Stimulated activated naive CD4-positive, alpha-beta T cell treated with Interleukin-2 at 50 U/mL for 16 hours (primary cell): Measurements from ENCODE around the gene MYL1.

Source experiments
- DNase-seq: peaks from one replicate; lab custom pipeline; 2025; lab: John Stamatoyannopoulos, UW

Gene MYL1

GRCh38 chr2:210315015-210315788 lies at the start of gene MYL1:
Gene MYL1, minus strand, starts transcription at chr2:210315174. Its CDS starts 132 bp downstream, at chr2:210315042.
- no peak for DNase-seq

- no peak for DNase-seq
These were observed 48.9 kb upstream of the MYL1 start for GRCh38 chr2:210363876-210364275.

- no peak for DNase-seq
These were observed 48.3 kb upstream of the MYL1 start for GRCh38 chr2:210363261-210363660.

GRCh38 chr2:210360412-210360811 lies 45.4 kb upstream of the MYL1 start:
- DNase-seq, result no peak

GRCh38 chr2:210356944-210357343 lies 42.0 kb upstream of the MYL1 start:
- no peak for DNase-seq

GRCh38 chr2:210337159-210337558 lies 22.2 kb upstream of the MYL1 start:
- no peak for DNase-seq

- DNase-seq, result no peak
These were observed 9.9 kb upstream of the MYL1 start for GRCh38 chr2:210324906-210325305.

GRCh38 chr2:210324458-210324857 lies 9.5 kb upstream of the MYL1 start:
- DNase-seq, result no peak

- no peak for DNase-seq
These were observed 8.0 kb upstream of the MYL1 start for GRCh38 chr2:210323003-210323402.

GRCh38 chr2:210318891-210319290 lies 3.9 kb upstream of the MYL1 start:
- DNase-seq, result no peak

- DNase-seq, result no peak
These were observed 3.5 kb upstream of the MYL1 start for GRCh38 chr2:210318486-210318885.

- no peak for DNase-seq
These were observed 4.4 kb downstream of the MYL1 start for GRCh38 chr2:210310550-210310949.

GRCh38 chr2:210309548-210310233 lies 5.3 kb downstream of the MYL1 start:
- DNase-seq, result no peak

- no peak for DNase-seq
These were observed 11.5 kb downstream of the MYL1 start for GRCh38 chr2:210303498-210303897.

- DNase-seq, result no peak
These were observed 12.6 kb downstream of the MYL1 start for GRCh38 chr2:210302326-210302725.

- no peak for DNase-seq
These were observed 15.1 kb downstream of the MYL1 start for GRCh38 chr2:210299866-210300373.

GRCh38 chr2:210288408-210288807 lies 26.6 kb downstream of the MYL1 start:
- DNase-seq, result no peak

GRCh38 chr2:210287301-210287700 lies 27.7 kb downstream of the MYL1 start:
- DNase-seq, result no peak

- no peak for DNase-seq
These were observed 28.8 kb downstream of the MYL1 start for GRCh38 chr2:210286123-210286680.

- no peak for DNase-seq
These were observed 37.8 kb downstream of the MYL1 start for GRCh38 chr2:210277133-210277532.

- DNase-seq, result no peak
These were observed 43.7 kb downstream of the MYL1 start for GRCh38 chr2:210271300-210271699.

GRCh38 chr2:210269148-210269547 lies 45.8 kb downstream of the MYL1 start:
- no peak for DNase-seq

GRCh38 chr2:210268281-210268680 lies 46.7 kb downstream of the MYL1 start:
- DNase-seq, result no peak
